Fibroblast of villous mesenchyme (primary cell): ENCODE results near the gene ORM2. TPM values are rescaled to one million over a fixed set of nuclear protein-coding genes. Genes with fewer than 3 reads are reported as not detected.

ENCODE experiments used
- DNase-seq: peaks from one replicate; pipeline ENCODE4 v3.0.0-alpha.2; 2010; ENCODE audit warnings: low read depth
- H3K4me3 ChIP-seq: 2 replicates; pipeline ENCODE4 v1.5.1; 2011; ENCODE audit warnings: low read depth, mild to moderate bottlenecking, low read length
- CTCF ChIP-seq: IDR thresholded peaks from 2 replicates; pipeline ENCODE4 v1.5.1; 2012; ENCODE audit warnings: low read depth, mild to moderate bottlenecking, low read length; ENCODE audit not compliant: insufficient read depth
- total RNA-seq: library from RNA; depleted of rRNA; stranded (reverse); fragments of >200 nt; gene quantifications from 2 replicates; pipeline ENCODE4 v1.2.3, GENCODE V29; 2012

ORM2 gene
- total RNA-seq, 1 donor: not detected

DNA sequence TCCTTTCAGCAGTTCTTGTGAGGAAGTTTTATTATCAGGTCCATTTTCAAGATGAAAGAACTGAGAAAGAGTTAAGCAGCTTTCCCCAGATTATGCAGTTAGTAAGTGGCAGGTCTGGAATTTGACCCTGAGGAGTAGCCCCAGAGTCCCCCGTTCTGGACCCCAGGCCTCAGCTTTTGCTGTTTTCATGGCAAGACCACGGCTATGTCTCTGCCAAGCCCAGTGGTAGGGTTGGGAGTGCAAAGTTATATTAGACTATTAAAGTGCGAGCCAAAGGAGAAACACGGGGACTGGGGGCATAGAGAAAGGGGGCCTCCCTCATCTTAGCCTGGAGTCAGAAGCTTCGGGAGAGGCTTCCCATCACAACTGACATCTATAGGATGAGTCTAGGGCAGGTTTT is 26.1 kb upstream of the ORM2 start:
- H3K4me3 ChIP-seq: no peak overlapping the region
- no peak for TF ChIP-seq CTCF
- no peak for DNase-seq

- no peak for TF ChIP-seq CTCF
- H3K4me3 ChIP-seq: no peak overlapping the region
- DNase-seq: no peak
Observed at GRCh38 chr9:114303977-114304376, 25.7 kb upstream of the ORM2 start.

- no peak overlapping the region for H3K4me3 ChIP-seq
- TF ChIP-seq CTCF: no peak
- no peak for DNase-seq
Observed at GRCh38 chr9:114304416-114305188, 25.1 kb upstream of the ORM2 start.

DNA sequence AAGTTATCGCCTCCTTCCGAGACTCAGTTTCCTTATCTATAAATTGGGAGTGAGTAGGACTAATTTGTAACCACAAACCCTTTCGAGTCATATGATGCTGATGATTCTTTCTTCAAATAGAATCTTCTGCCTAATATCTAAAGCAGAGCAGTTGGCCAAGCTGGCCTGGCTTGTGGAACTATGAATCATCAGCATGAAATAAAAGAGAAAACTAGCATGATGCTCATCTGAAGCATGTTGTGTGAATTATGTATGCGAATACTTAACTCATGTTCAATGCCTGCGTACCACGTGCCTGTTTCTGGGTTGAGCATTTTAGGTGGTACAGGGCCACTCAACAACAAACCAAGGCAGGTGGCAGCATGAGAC is 21.8 kb upstream of the ORM2 start:
- DNase-seq: no peak
- no peak for TF ChIP-seq CTCF
- H3K4me3 ChIP-seq: no peak overlapping the region

- H3K4me3 ChIP-seq: no peak overlapping the region
- TF ChIP-seq CTCF: no peak
- DNase-seq: no peak
Observed at GRCh38 chr9:114308361-114308950, 21.2 kb upstream of the ORM2 start.

- DNase-seq: no peak
- H3K4me3 ChIP-seq: no peak overlapping the region
- no peak for TF ChIP-seq CTCF
Observed at GRCh38 chr9:114309096-114309495, 20.6 kb upstream of the ORM2 start.
